Heart right ventricle (tissue), 16 donors: Measurements from ENCODE around the gene SPACDR. TPM values are rescaled to one million over a fixed set of nuclear protein-coding genes. Genes with fewer than 3 reads are reported as not detected.

Source experiments
- ATAC-seq, 8 donors: fragments of 200-7000 bp; cut with Tn5 transposase; one replicate each; pipeline ENCODE4 v1.9.1; 2020; ENCODE audit warnings: mild to moderate bottlenecking in 8 of 8, moderate library complexity in 8 of 8, moderate number of reproducible peaks in 1 of 8
- DNase-seq, 2 donors: peaks; one replicate each; pipeline ENCODE4 v3.0.0-alpha.2; 2020
- H3K27ac ChIP-seq, 10 donors: fragments of 200-600 bp; sonication (generic) in 2 of 10; one replicate each; pipeline versions ENCODE4 v1.5.0 to v1.8.0; 2020 to 2022; ENCODE audit warnings: mild to moderate bottlenecking in 3 of 10
- H3K27me3 ChIP-seq, 7 donors: fragments of 200-600 bp; one replicate each; pipeline ENCODE4 v1.8.0; 2021 to 2022; ENCODE audit warnings: mild to moderate bottlenecking in 2 of 7
- H3K36me3 ChIP-seq, 9 donors: fragments of 200-600 bp; sonication (generic) in 1 of 9; one replicate each; pipeline versions ENCODE4 v1.5.0 to v1.8.0; 2020 to 2022; ENCODE audit warnings: mild to moderate bottlenecking in 2 of 9
- H3K4me1 ChIP-seq, 9 donors: fragments of 200-600 bp; sonication (generic) in 1 of 9; one replicate each; pipeline versions ENCODE4 v1.5.0 to v1.8.0; 2020 to 2022; ENCODE audit warnings: mild to moderate bottlenecking in 4 of 9
- H3K4me3 ChIP-seq, 10 donors: fragments of 200-600 bp; sonication (generic) in 2 of 10; one replicate each; pipeline versions ENCODE4 v1.5.0 to v1.8.0; 2020 to 2022; ENCODE audit warnings: mild to moderate bottlenecking in 7 of 10, moderate library complexity in 2 of 10
- H3K9me3 ChIP-seq, 11 donors: fragments of 200-600 bp in 10 of 11; sonication (generic) in 2 of 11; one replicate each; pipeline versions ENCODE4 v1.5.0 to v1.8.0; 2013 to 2022; ENCODE audit warnings: mild to moderate bottlenecking in 2 of 11, control low read depth in 1 of 11, moderate library complexity in 1 of 11
- WGBS, 2 donors: extraction: QIAGEN DNeasy Blood & Tissue Kit; methylation state at CpG; one replicate each; pipeline ENCODE4 v1.1.7; 2013; ENCODE audit warnings: inconsistent platforms in 1 of 2; 5-methylcytosine and 5-hydroxymethylcytosine counted together
- intact Hi-C, 10 donors: fragments of 100-400 bp; cut with DNase I; formaldehyde crosslinking; loops; one replicate each; pipeline versions ENCODE4 v1.11.1 to v1.14.2; 2022
- polyA plus RNA-seq, 2 donors: library from polyadenylated mRNA; stranded (reverse); fragments of 200-250 nt; gene quantifications; one replicate each; pipeline ENCODE4 v1.2.3, GENCODE V29; 2013
- total RNA-seq, 10 donors: library from RNA; stranded (reverse); fragmentation: NEBNext Ultra II Directional in 3 of 10; extraction: Animal tissue kit (Norgen Biotek cat#: 25700) in 3 of 10; gene quantifications; one replicate each; pipeline versions ENCODE4 v1.2.1 to v1.2.4, GENCODE V29; 2021 to 2023
- TF ChIP-seq, protein P1 (sequence below), 9 donors: fragments of 200-600 bp; sonication (generic) in 2 of 9; IDR thresholded peaks; one replicate each; pipeline versions ENCODE4 v1.5.0 to v1.8.0; 2021 to 2022; ENCODE audit warnings: antibody characterized with exemption in 9 of 9, mild to moderate bottlenecking in 5 of 9, moderate library complexity in 1 of 9
- donor health status: Arrhythmogenic right ventricular cardiomyopathy.
- donor health status: ischemic (EF 13 %, LVEDD 7.1; RV severe dilation, severe dysfunction).
- donor health status: healthy with polysubstance abuse.
- donor health status: DM: no; HTN: yes; CAD: no.
- donor health status: DM: no; HTN: no; CAD: no.
- donor health status: ischemic (EF 25% LVEDD 6.9; RV normal size, moderate dysfunction).
- donor health status: ischemic (EF 25% LVEDD 5.7; RV mildly dilated, moderate dysfunction).
- donor health status: healthy.
- donor health status: DM: yes; HTN: yes; CAD: no.
- donor health status: Ischemic cardiomyopathy.
- donor health status: ischemic (EF 35%, LVEDD 5.7; RV mildly dilated, moderate dysfunction).
- donor health status: nonischemic (EF 11% LVEDD 7.7; RV severe dilation, severe dysfunction).
- donor health status: DM: yes; HTN: yes; CAD: no.
- donor health status: PGD.
- donor health status: ischemic (EF 29% LVEDD 5.4; RV normal size, mild dysfunction).
- donor health status: nonischemic (EF 23%, LVEDD 6.1; RV moderate dilation, normal function).

The SPACDR gene
- total and polyA plus RNA-seq, 12 donors, result 0.28 to 1.3 (median 0.77) TPM; not detected in 4

GRCh38 chr7:100486111-100486636 is 22.1 kb upstream of the SPACDR start:
- no peaks in the 10 kb centered on the region for H3K9me3 ChIP-seq
- peaks cover 0 to 20% (median 8%) of the 10 kb centered on the region in 9 donors for H3K4me1 ChIP-seq
- intact Hi-C loops, result no loop called here
- TF ChIP-seq, protein P1, sequence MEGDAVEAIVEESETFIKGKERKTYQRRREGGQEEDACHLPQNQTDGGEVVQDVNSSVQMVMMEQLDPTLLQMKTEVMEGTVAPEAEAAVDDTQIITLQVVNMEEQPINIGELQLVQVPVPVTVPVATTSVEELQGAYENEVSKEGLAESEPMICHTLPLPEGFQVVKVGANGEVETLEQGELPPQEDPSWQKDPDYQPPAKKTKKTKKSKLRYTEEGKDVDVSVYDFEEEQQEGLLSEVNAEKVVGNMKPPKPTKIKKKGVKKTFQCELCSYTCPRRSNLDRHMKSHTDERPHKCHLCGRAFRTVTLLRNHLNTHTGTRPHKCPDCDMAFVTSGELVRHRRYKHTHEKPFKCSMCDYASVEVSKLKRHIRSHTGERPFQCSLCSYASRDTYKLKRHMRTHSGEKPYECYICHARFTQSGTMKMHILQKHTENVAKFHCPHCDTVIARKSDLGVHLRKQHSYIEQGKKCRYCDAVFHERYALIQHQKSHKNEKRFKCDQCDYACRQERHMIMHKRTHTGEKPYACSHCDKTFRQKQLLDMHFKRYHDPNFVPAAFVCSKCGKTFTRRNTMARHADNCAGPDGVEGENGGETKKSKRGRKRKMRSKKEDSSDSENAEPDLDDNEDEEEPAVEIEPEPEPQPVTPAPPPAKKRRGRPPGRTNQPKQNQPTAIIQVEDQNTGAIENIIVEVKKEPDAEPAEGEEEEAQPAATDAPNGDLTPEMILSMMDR (IDR thresholded peaks at IDR 0.05), result no peak
- no peak overlapping the region for H3K27ac ChIP-seq
- H3K36me3 ChIP-seq, result no peaks in the 10 kb centered on the region
- ATAC-seq (no peak), DNase-seq (no peak)
- H3K4me3 ChIP-seq, result no peak overlapping the region
- H3K27me3 ChIP-seq, result no peaks in the 10 kb centered on the region
- WGBS, 2 donors, result 78 to 83% methylated on average over 4 to 5 of the region's 5 CpGs

- Histone ChIP-seq H3K36me3 (no peaks in the 10 kb centered on the region), H3K9me3 (no peaks in the 10 kb centered on the region), H3K27ac (no peak overlapping the region), H3K4me1 (peaks cover 0 to 20% (median 8%) of the 10 kb centered on the region in 9 donors), H3K27me3 (no peaks in the 10 kb centered on the region), H3K4me3 (no peak overlapping the region)
- intact Hi-C loops, result no loop called here
- 63 to 73% methylated on average over 4 of the region's 4 CpGs for WGBS, 2 donors
- TF ChIP-seq, protein P1 (IDR thresholded peaks at IDR 0.05), result no peak
- DNase-seq (no peak), ATAC-seq (no peak)
Measured at GRCh38 chr7:100485471-100485876, 21.4 kb upstream of the SPACDR start.

DNA sequence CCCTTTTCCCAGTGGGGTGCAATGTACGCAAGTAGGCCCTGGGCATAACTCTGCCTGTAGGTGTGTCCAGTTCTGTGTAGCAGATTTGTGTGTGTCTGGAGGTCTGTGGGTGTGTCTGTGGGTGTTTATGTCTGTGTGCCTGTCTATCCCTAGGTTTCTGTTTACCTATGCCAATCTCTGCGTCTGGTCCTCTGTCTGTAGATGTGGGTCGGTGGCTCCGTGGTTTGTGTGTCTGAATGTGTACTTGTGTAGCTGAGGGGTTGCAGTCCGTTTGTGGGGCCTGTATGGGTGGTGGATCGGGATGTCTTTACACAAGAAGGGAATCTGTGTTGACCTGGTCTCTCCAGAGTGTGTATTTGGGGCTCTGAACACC is 20.6 kb upstream of the SPACDR start:
- DNase-seq, result no peak
- Histone ChIP-seq H3K27me3 (no peaks in the 10 kb centered on the region), H3K4me3 (no peak overlapping the region), H3K9me3 (no peaks in the 10 kb centered on the region), H3K4me1 (peaks cover 0 to 26% (median 13%) of the 10 kb centered on the region in 9 donors), H3K27ac (no peak overlapping the region), H3K36me3 (no peaks in the 10 kb centered on the region)
- no peak for ATAC-seq
- WGBS, 2 donors, result 94 to 98% methylated on average over 6 of the region's 6 CpGs
- intact Hi-C loops, result loop anchor here in 2 of 10 donors (5.0 kb wide), 2 partner anchors 63 to 73 kb away; no protein-coding TSS in a partner anchor
- TF ChIP-seq, protein P1 (IDR thresholded peaks at IDR 0.05), result no peak

GRCh38 chr7:100483722-100484672 is 19.9 kb upstream of the SPACDR start, which contains the start of gene NYAP1:
NYAP1 (plus strand) TSS chr7:100483927; CDS start chr7:100485312, 1,385 bp downstream.
- peak within 1 kb of the TSS in 2 of 10 donors; percentile 47 to 68 for H3K27ac ChIP-seq
- peak; percentile 47 to 63 for DNase-seq
- 28 to 32% methylated on average over 32 to 44 of the region's 45 CpGs for WGBS, 2 donors

More at GRCh38 chr7:100483722-100484672, 19.9 kb upstream of the SPACDR start, which contains the start of gene NYAP1:
- Histone ChIP-seq H3K27me3 (no peaks in the 10 kb centered on the region), H3K4me1 (peaks cover 2 to 31% (median 18%) of the 10 kb centered on the region in 9 donors), H3K4me3 (peak within 1 kb of the TSS; percentile 18 to 64 (median 58)), H3K36me3 (no peaks in the 10 kb centered on the region), H3K9me3 (no peaks in the 10 kb centered on the region)
- intact Hi-C loops, result loop anchor here in 8 of 10 donors (1.0 to 5.0 kb wide), 4 partner anchors 15 to 73 kb away; no protein-coding TSS in a partner anchor
- ATAC-seq, result peak in 6 of 8 donors; percentile 10 to 48 (median 28)
- TF ChIP-seq, protein P1 (IDR thresholded peaks at IDR 0.05), result no peak
